Uterus (tissue), 4 donors: ENCODE results near the gene ERMARD. TPM values are rescaled to one million over a fixed set of nuclear protein-coding genes. Genes with fewer than 3 reads are reported as not detected.

Experiments used
- DNase-seq, 2 donors: peaks; one replicate each; pipeline ENCODE4 v3.0.0-alpha.2; 2019 to 2020
- H3K27ac ChIP-seq, 2 donors: fragments of 200-600 bp; sonication (generic); 1 replicate in 1 of 2; 2 replicates in 1 of 2; pipeline ENCODE4 v1.5.1; 2016 to 2018
- H3K27me3 ChIP-seq, 2 donors: fragments of 200-600 bp; sonication (generic); one replicate each; pipeline ENCODE4 v1.5.1; 2018 to 2019; ENCODE audit warnings: control low read depth in 1 of 2
- H3K36me3 ChIP-seq, 2 donors: fragments of 200-600 bp; sonication (generic); one replicate each; pipeline ENCODE4 v1.5.1; 2019; ENCODE audit warnings: control low read depth in 1 of 2
- H3K4me1 ChIP-seq, 2 donors: fragments of 200-600 bp; sonication (generic); one replicate each; pipeline ENCODE4 v1.5.1; 2018 to 2019; ENCODE audit warnings: control low read depth in 1 of 2
- H3K4me3 ChIP-seq, 2 donors: fragments of 200-600 bp; sonication (generic); 1 replicate in 1 of 2; 2 replicates in 1 of 2; pipeline ENCODE4 v1.5.1; 2018 to 2019; ENCODE audit warnings: mild to moderate bottlenecking in 1 of 2
- H3K9me3 ChIP-seq, 2 donors: fragments of 200-600 bp; sonication (generic); one replicate each; pipeline ENCODE4 v1.5.1; 2019; ENCODE audit warnings: control low read depth in 1 of 2
- CTCF ChIP-seq, 4 experiments: fragments of 200-600 bp in 2 of 4; fragments of 450-650 bp in 2 of 4; sonication (generic) in 2 of 4; IDR thresholded peaks; one replicate each; pipeline ENCODE4 v1.5.1; 2016 to 2019; ENCODE audit warnings: antibody characterized with exemption in 4 of 4, mild to moderate bottlenecking in 2 of 4, moderate library complexity in 1 of 4
- POLR2A ChIP-seq, 2 donors: fragments of 450-650 bp; IDR thresholded peaks; one replicate each; pipeline ENCODE4 v1.6.1; 2016; ENCODE audit warnings: antibody characterized with exemption in 2 of 2, mild to moderate bottlenecking in 1 of 2, moderate library complexity in 1 of 2
- intact Hi-C: fragments of 100-400 bp; cut with DNase I; formaldehyde crosslinking; loops from one replicate; pipeline ENCODE4 v1.15.1; 2023; ENCODE audit warnings: low total_unique reads
- total RNA-seq, 4 donors: library from RNA; depleted of rRNA in 3 of 4; stranded (reverse); fragments of >200 nt in 3 of 4; gene quantifications; one replicate each; pipeline versions ENCODE4 v1.1.0 to v1.2.4, GENCODE V29; 2014 to 2023
- donor health status: DM: yes; HTN: yes; CAD: no.

ERMARD gene
- 10 to 100 TPM; 13.5 to 37.1 (median 28.6) TPM for total RNA-seq

GRCh38 chr6:169751242-169752073 is at the start of gene ERMARD, which contains the start of gene DYNLT2:
Gene ERMARD (plus strand): TSS chr6:169751622. CDS start chr6:169751658, 36 bp downstream.
Gene DYNLT2 (minus strand): TSS chr6:169751572. CDS start chr6:169751458, 114 bp downstream.
- Histone ChIP-seq H3K4me3 (peak within 1 kb of the TSS; percentile 57 to 90), H3K27me3 (no peaks in the 10 kb centered on the region), H3K9me3 (no peaks in the 10 kb centered on the region), H3K27ac (peak within 1 kb of the TSS; percentile 90 to 97), H3K36me3 (no peaks in the 10 kb centered on the region), H3K4me1 (no peaks in the 10 kb centered on the region)
- intact Hi-C loops, result no loop called here
- peak; percentile 91 to 94 for DNase-seq
- peak; percentile 73 to 90 for TF ChIP-seq POLR2A (IDR thresholded peaks at IDR 0.05)
- TF ChIP-seq CTCF (IDR thresholded peaks at IDR 0.05), result peak in 3 of 4 experiments; percentile 33 to 80 (median 42)

- H3K36me3 ChIP-seq, result no peaks in the 10 kb centered on the region
- H3K27me3 ChIP-seq, result no peaks in the 10 kb centered on the region
- peak within 1 kb of the TSS; percentile 67 to 82 for H3K4me3 ChIP-seq
- peaks cover 0 to 9% of the 10 kb centered on the region in 2 donors for H3K4me1 ChIP-seq
- no peaks in the 10 kb centered on the region for H3K9me3 ChIP-seq
- H3K27ac ChIP-seq, result peak within 1 kb of the TSS; percentile 86 to 91
- peak; percentile 84 to 96 for TF ChIP-seq POLR2A (IDR thresholded peaks at IDR 0.05)
- TF ChIP-seq CTCF (IDR thresholded peaks at IDR 0.05), result peak in 2 of 4 experiments; percentile 16 to 18
- peak; percentile 94 to 95 for DNase-seq
- intact Hi-C loops, result no loop called here
These were observed 49.2 kb upstream of the ERMARD start, which contains the start of the genes C6orf120 and WDR27 for GRCh38 chr6:169701954-169702839. Gene C6orf120 (plus strand): TSS chr6:169702126. CDS start chr6:169702460, 334 bp downstream. Gene WDR27 (minus strand): TSS chr6:169702029. CDS start chr6:169689005, 13,024 bp downstream.

- intact Hi-C loops, result no loop called here
- Histone ChIP-seq H3K4me1 (peaks cover 0 to 9% of the 10 kb centered on the region in 2 donors), H3K27me3 (no peaks in the 10 kb centered on the region), H3K4me3 (peak overlapping the region; percentile 67 to 82), H3K36me3 (no peaks in the 10 kb centered on the region), H3K9me3 (no peaks in the 10 kb centered on the region), H3K27ac (peak overlapping the region; percentile 86 to 91)
- no peak for DNase-seq
- TF ChIP-seq CTCF (IDR thresholded peaks at IDR 0.05) (no peak), POLR2A (IDR thresholded peaks at IDR 0.05) (no peak)
These were observed 48.6 kb upstream of the ERMARD start for GRCh38 chr6:169702840-169703246.

- H3K9me3 ChIP-seq, result no peaks in the 10 kb centered on the region
- H3K27ac ChIP-seq, result no peak overlapping the region
- no peak for TF ChIP-seq CTCF (IDR thresholded peaks at IDR 0.05)
- TF ChIP-seq POLR2A (IDR thresholded peaks at IDR 0.05), result no peak
- no peak for DNase-seq
- no peak overlapping the region for H3K4me3 ChIP-seq
- H3K36me3 ChIP-seq, result no peaks in the 10 kb centered on the region
- H3K27me3 ChIP-seq, result no peaks in the 10 kb centered on the region
- peaks cover 0 to 3% of the 10 kb centered on the region in 2 donors for H3K4me1 ChIP-seq
- intact Hi-C loops, result no loop called here
These were observed 43.6 kb upstream of the ERMARD start for GRCh38 chr6:169707772-169708171.
